GM04503 (cell line): ENCODE data around the gene ARMS2.

Source experiments
- DNase-seq: peaks from one replicate; pipeline ENCODE4 v3.0.0-alpha.2; 2012; ENCODE audit warnings: low read depth

Gene ARMS2, protein sequence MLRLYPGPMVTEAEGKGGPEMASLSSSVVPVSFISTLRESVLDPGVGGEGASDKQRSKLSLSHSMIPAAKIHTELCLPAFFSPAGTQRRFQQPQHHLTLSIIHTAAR

DNA sequence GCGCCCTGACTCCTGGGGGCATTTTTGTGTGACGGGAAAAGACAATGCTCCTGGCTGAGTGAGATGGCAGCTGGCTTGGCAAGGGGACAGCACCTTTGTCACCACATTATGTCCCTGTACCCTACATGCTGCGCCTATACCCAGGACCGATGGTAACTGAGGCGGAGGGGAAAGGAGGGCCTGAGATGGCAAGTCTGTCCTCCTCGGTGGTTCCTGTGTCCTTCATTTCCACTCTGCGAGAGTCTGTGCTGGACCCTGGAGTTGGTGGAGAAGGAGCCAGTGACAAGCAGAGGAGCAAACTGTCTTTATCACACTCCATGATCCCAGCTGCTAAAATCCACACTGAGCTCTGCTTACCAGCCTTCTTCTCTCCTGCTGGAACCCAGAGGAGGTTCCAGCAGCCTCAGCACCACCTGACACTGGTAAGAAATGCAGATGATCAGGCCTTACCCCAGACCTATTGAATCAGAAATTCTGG, at the start of gene ARMS2:
Gene ARMS2, plus strand, starts transcription at position 51 of the 478 bp plus-strand sequence. Its CDS starts 75 bp downstream, at position 126.
- no peak for DNase-seq

DNA sequence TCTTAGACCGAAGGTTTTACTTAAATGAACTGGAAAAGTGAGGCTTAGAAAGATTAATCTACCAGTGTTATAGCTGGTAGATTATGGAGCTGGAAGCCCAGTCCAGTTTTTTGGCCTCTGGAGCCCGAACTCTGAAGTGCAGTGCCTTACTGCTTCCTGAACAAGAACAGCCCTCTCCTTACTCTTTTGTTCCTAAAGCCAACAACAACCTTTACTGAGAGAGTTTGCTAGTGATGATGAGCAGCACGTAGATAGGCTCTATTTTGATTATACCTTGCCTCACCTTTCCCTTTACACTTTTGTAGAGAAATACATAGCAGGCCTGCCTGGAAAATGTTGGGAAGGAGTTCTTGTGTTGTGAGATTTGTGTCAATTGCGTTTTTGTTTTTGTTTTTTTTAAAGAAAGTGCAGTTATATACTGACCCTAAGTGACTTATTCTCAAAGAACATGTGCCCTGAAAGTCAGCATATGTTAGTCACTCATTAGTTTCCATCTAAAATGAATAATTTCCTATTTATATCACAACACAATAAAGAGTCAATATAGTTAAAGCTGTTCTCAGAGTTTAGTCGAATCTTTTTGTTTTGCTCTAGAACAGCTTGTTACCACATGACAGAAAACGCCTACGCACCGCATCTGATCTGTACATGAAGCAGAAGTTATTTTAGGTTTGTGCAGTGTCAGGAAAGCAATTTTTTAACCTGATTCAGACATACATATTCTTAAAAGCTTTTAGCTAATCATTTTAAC, 46.9 kb upstream of the ARMS2 start:
- no peak for DNase-seq

DNA sequence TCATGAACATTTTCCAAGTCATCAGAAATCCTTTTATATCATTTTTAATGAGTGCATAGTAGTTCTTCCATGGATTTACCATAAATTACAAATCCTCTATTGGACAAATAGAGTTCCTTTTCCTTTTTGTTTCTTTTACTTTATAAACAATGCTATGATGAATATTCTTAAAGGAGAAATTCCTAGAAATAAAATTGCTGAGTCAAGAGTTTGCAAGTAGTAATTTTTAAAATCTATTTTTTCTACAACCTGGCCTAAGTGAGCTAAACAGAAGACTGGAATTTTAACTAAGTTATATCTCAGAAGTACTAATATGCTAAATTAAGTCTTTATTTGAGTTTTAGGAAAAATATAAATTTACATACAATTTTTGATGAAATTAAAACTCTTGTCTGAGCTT, 41.1 kb upstream of the ARMS2 start:
- DNase-seq: no peak

DNA sequence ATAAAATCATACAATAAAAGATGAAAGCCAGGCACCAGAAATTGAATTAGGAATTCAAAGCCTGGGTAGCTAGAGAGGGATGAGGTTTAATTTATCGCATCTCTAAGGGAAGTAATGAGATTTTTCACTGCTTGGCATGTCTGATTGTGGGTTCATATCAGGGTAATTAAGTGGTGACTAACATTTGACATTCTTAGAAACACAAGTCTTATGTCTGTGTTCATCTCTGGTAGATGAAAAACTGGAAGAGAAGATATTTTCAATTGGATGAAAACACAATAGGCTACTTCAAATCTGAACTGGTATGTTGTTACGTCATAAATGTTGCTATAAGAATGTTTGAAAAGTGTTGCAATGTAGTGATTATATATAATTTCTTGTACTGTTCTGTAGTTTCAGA, 36.8 kb upstream of the ARMS2 start:
- DNase-seq: no peak

DNA sequence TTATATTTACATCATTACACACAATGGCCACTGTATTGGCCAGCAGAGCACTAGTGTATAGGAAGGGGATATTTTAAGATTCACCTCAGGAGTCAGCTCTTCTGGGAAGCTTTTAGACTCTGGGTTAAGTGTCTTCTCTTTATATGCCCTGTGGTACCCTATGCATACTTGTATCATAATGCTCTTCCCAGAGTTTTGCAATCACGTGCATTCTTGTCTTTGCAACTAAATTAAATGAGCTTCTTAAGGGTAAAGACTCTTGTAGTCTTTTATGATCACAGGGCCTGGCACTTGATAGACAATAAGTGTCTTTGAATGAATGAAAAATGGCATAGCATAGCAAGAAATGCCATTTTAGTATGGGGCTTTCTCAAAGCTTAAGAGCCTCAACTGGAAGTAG, 35.4 kb upstream of the ARMS2 start:
- no peak for DNase-seq

DNA sequence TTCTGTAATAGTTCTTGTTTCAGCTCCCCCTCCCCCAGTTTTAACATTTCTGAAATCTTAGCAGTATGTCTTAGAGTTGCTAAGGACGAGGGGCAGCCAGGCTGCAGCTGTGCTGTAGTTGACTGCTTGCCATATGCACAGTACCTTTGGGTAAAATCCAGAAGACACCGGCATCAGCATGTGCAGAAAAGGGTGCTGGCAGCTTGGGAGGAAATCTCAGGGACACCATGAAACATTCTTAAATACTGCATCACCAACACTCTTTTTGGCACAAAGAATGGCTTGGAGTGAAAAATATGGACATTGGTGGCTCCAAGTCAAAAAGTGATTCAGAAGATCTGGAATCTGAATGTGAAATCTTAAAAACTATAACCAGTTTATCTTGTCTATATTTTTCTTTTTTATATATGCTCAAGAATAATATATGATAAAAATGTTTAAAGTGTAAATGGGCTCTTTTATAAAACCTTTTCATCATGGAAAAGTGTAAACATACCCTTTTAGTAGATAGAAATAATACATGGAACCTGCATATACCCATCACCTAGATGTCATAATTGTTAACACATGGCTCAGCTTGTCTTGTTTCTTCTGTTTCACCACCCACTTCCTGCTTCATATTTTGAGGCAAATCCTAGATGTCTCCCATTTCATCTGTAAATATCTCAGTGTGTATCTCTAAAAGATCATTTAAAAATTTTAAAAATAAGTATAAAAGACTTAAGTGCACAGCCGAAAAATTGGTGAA, 34.4 kb upstream of the ARMS2 start:
- peak; percentile 68 for DNase-seq

DNA sequence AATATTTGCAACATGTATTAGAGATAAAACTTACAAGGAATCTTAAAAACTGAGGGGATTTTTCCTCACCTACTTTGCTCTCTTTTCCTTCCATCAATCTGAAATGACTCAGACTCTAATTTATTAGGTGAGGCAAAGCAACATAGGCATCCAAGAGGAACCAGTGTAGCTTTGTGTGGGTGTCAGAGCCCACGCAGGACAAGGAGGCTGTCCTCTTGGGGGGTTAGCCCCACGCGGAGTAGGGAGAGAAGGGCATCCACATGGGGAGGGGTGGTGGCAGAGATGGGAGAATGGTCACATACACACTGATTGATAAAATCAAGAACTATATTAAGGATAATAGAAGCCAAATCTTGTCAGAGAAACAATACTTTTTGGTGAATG, 33.8 kb upstream of the ARMS2 start:
- DNase-seq: no peak

DNA sequence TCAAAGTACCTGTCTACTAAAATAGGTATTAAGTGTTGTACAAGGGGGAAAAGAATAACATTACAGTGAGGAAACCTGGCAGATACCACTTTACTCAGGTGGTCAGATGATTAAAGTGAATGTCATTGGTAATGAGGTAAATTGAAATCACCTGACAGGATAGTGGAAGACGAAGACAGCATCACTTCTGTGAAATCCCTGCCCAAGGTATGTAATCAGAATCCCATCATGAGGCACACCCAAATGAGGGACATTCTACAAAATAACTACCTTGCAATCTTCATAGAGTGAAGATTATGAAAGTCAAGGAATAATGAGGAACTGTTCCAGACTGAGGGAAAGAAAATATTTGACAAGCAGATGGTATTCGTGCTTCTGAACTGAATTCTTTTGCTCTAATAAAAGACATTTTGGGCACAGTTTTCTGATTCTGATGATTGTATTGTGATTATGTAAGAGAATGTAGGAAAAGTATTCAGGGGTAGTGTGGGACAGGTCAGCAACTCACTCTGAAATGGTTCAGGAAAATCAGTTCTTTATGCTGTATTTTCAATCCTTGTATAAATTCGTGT, 33.3 kb upstream of the ARMS2 start:
- DNase-seq: no peak

DNA sequence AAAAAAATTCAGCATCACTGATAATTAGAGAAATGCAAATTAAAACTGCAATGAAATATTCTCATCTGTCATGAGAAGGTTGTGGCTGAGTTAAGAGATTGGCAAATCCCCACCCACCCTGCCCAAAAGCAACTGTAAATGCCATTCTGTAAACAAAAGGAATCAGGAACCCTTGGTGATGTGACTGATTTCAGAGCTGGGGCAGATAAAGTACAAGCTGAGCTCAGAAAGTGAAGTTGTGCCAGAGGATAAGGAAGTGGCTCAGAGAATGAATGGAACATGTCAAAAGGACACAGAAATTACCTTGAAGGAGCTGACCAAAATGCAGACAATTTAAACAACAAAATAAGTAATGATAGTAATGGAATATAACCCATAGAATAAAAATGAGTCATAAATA, 32.7 kb upstream of the ARMS2 start:
- DNase-seq: no peak

DNA sequence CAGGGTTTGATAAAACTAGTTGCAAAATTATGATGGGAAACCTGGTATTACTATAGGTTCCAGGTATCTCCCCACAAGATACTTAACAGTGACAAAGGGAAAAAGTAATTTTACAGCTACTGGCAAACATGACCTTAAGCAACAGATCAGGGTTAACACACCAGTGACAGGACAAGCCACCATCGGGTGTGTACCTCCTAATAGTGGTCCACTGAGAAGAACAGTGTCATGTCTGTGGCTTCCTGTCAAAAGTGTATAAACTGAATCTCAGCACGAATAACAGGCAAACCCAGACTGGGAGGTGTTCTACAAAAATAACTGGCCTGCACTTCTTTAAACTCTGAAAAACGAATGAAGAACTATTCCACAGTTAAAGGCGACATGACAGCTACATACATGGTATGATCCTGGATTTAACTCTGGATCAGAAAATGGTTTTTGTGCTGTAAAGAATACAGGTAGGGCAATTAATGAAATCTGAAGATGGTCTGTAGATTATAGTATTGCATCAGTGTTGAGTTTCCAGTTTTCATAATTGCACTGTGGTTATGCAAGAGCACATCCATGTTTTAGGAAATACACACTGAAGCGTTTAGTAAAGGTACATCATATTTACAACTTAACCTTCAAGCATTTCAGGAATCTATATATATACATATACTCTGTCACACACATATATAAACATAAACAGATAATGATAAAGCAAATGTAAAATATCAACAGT, 32.0 kb upstream of the ARMS2 start:
- no peak for DNase-seq

DNA sequence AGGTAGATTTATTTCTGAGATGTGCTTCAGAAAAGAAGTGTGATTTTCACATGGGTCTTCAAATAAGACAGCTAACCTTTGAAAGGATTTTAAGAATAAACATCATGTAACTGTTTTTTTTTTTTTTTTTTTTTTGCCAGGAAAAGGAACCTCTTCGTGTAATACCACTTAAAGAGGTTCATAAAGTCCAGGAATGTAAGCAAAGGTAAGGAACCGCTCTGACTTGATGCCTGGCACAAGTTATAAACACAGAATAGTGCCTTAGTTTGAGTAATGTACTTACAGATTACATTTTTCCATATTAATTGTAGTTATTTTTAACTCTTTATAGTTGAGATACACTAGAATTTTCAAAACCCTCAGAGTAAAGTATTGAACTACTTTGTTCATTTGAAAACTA, 30.4 kb upstream of the ARMS2 start:
- no peak for DNase-seq

DNA sequence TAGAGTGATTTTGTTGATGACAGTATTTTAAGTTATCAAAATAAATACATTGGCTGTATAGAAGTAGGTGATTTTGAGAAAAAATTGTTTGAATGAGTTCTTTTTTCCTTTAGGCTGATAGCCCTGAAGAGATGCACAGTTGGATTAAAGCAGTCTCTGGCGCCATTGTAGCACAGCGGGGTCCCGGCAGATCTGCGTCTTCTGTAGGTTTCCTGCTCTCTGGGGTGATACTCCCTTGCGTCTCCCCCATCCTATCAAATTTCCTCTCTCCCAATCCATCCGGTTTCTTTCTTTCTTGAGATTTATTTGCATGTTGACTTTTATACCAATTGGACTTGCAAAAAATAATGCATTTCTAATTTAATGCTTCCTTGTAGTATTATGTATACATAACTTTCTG, 27.6 kb upstream of the ARMS2 start:
- DNase-seq: no peak

DNA sequence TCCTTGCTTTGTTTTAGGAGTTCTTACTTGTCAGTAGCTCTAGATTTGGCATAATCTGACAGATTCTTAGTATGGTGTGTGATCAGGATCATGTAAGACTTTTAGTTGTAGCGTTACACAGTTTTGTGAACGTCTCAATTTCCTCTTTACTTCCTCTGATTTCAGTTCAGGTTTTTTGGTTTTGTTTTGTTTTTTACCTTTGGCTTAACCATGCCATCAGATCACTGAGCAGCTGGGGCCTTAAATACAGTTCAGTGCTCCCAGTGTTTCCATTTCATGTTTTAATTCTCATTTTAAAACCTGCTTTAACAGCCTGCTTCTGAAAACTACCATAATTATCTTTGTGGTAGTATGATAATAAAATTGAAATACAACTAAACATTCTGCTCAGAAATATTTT, 27.2 kb upstream of the ARMS2 start:
- no peak for DNase-seq

DNA sequence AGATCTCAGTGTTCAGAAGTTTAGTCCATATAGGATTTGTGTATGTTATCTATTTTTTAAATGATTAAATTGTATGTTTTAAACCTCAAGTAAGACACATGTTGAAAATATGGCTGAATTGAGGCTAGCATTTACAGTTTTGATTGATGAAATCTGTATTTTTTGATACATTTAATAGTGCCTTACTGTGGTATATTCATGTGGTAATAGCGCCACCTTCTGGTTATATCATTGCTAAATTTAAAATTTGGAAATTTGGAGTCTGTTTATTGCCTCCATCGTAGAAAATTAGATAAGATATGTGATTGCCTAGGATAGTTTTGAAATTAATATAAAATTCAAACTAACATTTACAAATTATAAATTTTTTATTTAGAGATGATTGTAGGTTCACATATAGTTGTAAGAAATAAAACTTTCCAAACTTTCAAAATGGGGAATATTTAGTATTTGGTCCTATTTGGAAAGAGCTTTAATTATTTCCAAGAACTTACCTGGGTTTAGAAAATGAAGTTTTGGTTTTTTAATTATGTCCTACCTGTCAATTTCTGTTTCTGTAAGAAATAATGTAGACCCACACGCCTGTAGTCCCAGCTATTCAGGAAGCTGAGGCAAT, 19.1 kb upstream of the ARMS2 start:
- no peak for DNase-seq

DNA sequence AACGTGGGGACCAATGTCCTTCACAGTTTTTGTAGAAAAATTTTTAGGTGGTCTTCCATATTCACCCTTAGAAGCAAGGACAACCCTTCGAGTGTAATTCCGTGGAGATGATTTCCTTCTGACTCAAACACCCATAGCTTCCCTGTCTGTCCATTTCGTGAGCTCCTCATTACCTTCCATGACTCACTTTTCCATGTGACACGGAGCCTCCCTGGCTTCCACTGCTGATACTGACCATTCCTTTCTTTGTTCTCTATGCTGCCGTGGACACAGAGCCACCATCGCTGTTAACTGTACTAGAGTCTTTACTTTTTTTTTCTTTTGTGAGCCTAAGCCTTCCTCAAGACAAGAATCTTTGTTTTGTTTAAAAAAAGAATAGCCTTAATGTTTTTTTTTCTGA, 12.5 kb upstream of the ARMS2 start:
- no peak for DNase-seq

DNA sequence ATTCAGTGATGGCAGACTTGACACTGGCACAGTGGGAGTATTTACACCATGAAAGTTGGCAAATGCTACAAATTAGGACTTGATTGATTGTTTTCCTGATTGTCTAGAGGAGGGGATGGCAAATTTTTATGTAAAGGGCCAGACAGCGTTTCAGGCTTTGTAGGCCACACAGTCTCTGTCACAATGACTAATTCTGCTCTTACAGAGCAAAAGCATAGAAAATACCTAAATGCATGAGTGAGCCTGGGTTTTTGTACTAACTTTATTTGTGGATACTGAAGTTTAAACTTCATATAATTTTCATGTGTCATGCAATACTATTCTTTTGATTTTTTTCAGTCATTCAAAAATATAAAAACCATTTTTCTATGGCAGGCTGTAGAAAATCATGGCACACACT, 9.0 kb upstream of the ARMS2 start:
- DNase-seq: no peak

DNA sequence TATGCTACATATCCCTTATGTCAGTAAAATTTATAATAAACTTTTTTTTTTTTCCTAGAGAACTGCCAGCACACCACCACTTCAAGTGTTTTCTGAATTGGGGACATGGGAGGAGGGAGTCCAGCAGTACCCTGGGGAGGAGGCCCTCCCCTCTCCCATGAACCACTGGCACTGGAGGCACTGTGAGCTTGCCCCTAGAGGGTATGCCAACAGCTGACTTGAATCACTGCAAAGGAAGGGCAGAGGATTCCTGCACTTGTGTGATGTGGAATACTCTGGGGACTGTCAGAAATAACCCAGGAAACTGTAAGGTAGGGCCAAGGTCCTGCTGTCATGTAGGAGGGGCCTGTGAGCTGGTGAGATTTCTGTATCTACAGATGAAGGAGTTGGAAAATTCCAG, 8.5 kb upstream of the ARMS2 start:
- DNase-seq: no peak

DNA sequence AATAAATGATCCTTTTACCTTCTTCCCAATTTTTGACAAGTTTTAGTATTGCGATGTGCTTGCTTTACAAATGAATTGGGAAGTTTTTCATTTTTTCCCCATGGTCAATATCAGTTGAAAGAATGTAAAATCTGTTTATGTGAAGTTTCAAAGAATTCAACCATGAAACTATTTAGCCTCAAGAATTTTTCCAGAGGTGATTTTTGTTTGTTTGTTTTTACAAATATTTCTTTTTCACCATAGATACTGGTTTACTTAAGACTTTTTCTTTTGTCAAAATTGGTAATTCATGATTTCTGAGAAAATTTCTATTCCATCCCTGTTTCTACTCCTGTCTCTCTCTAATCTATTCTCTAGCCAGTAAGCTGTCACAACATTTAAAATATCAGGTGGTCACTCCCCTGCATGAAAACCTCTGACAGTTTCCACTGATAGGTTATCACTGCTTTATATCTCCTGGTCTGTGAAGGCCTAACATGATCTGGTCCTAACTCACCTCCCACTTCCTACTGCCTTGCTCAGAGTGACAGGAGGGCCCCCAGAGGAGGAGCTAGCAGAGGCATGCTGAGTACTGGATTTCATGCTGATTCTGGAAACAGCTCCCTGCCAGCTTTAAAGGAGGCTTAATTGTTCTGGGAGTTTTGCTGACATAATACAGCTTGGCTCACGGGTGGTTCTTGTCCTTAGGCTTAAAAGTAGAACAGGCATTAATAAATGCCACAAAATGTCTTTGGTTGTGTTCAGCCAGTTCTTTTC, 7.6 kb upstream of the ARMS2 start:
- no peak for DNase-seq

DNA sequence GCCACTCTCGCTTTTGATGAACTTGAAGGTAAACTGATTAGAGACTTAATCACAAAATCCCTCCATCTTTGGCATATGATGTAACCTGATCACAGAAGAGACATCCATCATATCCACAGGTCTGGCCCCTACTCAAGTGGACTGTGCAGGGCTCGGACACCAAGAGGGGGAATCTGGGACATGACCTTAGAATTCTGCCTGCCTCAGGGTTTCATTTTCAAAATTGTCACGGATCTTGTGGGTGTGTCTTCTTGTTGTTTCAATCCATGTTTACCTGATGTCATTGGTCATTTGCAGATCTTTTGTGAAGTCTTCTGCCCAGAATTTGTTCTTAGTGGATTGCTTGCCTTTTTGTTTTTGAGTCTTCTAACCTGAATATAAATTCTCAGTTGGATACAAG, 5.9 kb upstream of the ARMS2 start:
- DNase-seq: no peak

DNA sequence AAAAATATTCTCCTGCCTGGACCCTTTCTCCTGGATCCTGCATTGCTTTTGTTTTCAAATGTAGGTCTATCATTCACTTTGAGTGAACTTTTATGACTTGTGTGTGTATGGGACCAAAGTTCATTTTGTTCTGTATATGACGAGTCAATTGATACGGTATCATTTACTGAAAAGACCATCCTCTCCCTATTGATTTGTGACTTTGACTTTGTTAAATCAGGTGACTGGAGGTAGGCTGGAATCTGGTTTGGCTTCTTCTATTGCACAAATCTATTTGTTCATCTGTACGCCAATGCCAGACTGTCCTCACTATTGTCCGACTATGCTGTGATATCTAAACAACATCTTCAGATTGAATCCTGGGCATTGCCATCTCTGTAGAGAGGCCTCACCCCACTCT, 5.3 kb upstream of the ARMS2 start:
- no peak for DNase-seq

DNA sequence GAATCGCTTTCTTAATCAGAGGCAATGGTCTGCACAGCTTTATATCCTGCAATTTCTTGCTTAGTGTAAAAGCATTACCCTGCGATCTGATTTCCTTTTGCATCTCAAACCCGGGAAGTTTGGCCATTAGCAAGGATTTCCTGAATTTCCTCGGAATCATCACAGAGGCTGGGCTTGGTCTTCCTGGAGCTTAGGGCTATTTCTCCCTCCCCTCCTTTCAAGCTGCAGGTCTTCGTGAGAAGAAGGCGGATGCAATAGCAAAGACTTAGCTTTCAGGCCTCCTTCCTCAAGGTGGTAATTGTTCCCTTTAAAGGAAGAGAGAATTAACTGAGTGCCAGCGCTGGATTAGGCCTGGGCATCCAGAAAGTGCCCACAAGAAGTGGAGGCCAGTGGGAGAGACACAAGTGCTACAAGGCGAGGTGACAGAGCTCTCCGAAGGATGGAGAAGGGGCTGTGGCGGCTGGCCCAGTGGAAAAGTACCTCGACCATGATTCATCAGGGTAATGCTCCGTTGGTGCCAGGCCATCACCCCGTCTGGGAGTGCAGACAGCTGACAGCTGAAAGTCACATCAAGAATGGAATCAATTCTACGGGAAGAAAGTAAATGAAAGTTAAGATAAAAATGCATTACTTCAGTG, 4.0 kb upstream of the ARMS2 start:
- no peak for DNase-seq
